HuH-7 (cell line): ENCODE results near the gene ASIC4.

ENCODE experiments used
- DNase-seq: peaks from one replicate; pipeline ENCODE4 v3.0.0; 2011; ENCODE audit warnings: low spot score

The ASIC4 gene

DNA sequence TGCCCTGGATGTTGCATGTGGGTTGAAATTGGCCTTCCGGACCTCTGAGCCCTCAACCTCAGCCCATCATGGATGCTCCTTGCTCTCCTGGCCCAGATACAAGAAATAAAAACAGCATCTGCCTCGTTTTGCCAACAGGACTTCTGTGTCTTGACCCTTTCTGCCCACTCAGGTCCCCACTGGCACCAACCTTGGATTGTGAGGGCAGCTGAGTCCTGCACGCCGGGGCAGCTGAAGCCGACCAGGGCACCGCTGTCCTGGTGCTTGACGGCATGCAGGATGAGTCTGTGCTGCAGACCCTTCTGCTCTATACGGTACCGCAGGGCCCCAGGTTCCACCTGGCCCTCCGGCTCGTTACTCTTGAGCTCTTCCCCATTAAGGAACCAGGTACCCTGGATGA lies 52.4 kb downstream of the ASIC4 start:
- no peak for DNase-seq

GRCh38 chr2:219567131-219567530 lies 52.8 kb downstream of the ASIC4 start:
- DNase-seq, result no peak

- DNase-seq, result no peak
Observed at GRCh38 chr2:219567791-219568361, 53.6 kb downstream of the ASIC4 start.

DNA sequence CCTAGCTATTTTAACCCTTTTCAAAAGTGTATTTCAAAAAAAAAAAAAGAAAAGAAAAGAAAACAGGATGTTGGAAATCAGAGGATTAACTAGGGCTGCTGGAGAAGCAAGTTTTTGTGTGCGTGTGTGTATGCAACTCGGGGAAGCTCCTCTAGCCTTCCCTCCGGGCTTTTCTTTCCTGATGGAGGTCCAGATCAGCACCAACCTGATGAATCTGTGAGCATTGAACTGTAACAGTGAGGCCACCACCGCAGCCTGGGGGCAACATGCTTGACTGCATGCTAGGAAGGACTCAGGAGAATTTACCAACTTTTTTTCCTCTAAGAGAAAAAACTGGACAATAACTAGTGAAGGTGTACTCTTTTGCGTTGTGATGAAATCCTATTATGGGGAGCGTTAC lies 54.8 kb downstream of the ASIC4 start:
- DNase-seq, result peak; percentile 3

GRCh38 chr2:219569635-219570034 lies 55.4 kb downstream of the ASIC4 start:
- DNase-seq, result peak; percentile 8

DNA sequence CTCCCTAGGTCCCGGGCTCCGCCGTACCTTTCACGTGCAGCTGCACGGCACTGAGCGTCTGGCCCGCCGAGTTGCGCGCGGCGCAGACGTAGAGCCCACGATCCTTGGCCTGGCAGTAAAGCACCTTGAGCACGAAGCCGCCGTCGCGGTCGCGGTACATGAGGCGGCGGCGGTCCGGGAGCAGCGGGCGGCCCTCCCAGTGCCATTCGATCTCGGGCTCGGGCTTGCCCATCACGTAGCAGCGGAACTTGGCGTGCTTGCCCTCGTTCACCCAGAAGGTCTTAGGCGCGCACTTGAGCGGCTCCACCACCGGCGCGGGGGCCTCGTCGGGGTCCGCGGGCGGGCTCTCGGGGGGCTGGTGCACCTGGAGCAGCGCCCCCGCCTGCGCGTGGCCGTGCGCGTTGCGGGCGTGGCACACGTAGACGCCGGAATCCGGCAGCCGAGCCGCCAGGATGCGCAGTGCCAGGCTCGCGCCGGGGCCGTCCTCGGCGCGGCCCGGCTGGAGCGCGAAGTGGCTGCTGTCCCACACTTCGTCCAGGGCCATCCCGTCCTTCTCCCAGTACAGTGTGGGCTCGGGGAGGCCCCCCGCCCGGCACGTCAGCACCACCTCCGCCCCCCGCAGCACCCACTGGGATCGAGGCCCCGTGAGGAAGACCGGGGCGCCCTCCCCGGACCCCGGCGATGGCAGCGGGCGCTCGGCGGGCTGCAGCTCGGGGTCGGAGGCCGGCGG lies 56.1 kb downstream of the ASIC4 start:
- peak; percentile 70 for DNase-seq

DNA sequence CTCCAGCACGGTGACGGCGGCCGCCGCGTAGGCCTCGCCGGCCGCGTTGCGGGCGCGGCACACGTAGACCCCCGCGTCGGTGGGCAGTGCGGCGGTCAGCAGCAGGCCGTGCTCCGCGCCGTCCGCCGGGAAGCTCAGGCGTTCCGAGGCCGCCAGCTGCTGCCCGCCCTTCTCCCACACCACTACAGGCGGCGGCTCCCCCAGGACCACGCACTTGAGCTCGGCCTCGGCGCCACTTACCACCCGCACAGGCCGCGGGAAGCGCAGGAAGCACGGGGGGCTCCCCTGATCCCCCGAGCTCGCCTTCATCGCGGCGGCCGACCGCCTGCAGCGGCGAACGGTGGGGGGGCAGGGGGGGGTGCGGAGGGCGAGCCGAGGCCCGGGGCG lies 56.6 kb downstream of the ASIC4 start:
- DNase-seq, result peak; percentile 22

DNA sequence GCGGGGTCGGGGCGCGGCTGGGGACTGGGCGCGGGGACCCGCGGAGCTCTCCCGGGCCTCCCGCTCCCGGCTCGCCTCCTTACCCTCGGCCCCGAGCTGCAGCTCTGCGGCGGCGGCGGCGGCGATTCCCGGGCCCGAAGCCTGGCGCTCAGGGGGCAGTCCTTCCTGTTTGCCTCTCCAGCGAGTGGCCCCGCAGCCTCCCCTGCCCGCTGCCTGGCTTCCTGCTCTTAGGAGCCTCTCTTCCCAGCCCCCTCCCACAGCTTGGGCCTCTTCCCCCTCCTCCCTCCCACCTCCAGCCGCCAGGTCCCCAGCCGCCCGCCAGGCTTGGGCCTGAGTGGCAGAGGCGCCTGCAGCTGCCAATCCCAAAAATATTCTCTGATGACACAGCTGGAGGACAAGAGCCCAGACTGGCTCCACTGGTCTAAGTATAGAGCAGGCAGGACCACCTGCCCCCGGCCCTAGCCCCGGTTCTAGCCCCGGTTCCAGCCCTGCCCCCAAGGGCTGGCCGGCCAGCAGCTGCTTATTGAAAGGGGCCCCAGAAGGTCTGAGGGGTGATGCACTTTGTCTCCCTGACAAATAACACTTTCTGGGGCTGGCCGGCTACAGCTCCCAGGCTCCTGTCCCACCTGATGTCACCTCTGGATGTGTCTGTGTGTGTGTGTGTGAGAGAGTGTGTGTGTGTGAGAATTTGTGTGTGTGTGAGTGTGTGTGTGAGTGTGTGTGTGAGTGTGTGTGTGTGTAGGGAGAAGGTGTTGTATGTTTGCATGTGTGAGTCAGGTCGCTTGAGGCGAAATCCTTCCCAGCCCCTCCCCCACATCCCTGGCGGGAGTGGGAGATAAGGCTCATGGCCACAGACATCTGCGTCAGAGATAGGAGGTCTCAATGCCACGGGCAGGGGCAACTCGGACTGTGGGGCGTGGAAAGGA lies 57.3 kb downstream of the ASIC4 start, which contains the start of gene OBSL1:
Gene OBSL1, minus strand, starts transcription at position 229 of the 926 bp plus-strand sequence. CDS start 307 bp downstream, outside the sequence.
- peak; percentile 93 for DNase-seq

DNA sequence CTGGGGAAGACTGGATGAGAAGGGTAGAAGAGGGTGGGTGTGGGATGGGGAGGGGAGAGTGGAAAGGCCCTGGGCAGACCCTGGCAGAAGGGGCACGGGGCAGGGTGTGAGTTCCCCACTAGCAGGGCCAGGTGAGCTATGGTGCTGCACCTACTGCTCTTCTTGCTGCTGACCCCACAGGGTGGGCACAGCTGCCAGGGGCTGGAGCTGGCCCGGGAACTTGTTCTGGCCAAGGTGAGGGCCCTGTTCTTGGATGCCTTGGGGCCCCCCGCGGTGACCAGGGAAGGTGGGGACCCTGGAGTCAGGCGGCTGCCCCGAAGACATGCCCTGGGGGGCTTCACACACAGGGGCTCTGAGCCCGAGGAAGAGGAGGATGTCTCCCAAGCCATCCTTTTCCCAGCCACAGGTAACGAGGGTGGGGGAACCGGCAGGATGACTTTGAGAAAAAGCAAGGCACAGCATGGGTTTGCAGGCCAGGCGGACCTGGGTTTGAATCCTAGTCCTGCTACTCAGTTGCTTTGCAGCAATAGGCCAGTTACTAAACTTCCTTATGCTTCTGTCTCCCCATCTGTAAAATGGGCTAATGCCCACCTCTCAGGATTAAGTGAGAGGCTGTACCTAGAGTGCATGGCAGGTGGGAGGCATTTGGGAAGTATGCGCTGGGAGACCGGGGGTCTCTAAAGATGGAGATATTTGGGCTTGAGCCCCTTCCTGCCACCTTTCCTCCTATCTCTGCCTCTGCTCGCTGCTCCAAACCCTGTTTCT lies 58.1 kb downstream of the ASIC4 start, which contains the start of gene INHA:
Gene INHA, plus strand, starts transcription at position 74 of the 765 bp plus-strand sequence. Its CDS starts 65 bp downstream, at position 139.
- DNase-seq, result peak; percentile 3

- no peak for DNase-seq
Observed at GRCh38 chr2:219573166-219573565, 58.9 kb downstream of the ASIC4 start.

DNA sequence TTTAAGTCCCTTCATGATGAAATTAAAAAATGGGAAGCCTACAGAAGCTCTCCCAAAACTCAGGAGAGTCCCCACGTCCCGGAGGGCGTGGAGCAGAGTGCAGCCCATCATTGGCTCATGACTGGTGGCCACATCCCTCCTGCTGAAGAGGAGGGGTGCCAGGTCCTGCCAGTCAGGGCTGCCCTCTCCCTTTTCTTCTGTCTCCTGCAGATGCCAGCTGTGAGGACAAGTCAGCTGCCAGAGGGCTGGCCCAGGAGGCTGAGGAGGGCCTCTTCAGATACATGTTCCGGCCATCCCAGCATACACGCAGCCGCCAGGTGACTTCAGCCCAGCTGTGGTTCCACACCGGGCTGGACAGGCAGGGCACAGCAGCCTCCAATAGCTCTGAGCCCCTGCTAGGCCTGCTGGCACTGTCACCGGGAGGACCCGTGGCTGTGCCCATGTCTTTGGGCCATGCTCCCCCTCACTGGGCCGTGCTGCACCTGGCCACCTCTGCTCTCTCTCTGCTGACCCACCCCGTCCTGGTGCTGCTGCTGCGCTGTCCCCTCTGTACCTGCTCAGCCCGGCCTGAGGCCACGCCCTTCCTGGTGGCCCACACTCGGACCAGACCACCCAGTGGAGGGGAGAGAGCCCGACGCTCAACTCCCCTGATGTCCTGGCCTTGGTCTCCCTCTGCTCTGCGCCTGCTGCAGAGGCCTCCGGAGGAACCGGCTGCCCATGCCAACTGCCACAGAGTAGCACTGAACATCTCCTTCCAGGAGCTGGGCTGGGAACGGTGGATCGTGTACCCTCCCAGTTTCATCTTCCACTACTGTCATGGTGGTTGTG lies 60.4 kb downstream of the ASIC4 start:
- no peak for DNase-seq

GRCh38 chr2:219575566-219576504 lies 61.6 kb downstream of the ASIC4 start:
- DNase-seq, result no peak

DNA sequence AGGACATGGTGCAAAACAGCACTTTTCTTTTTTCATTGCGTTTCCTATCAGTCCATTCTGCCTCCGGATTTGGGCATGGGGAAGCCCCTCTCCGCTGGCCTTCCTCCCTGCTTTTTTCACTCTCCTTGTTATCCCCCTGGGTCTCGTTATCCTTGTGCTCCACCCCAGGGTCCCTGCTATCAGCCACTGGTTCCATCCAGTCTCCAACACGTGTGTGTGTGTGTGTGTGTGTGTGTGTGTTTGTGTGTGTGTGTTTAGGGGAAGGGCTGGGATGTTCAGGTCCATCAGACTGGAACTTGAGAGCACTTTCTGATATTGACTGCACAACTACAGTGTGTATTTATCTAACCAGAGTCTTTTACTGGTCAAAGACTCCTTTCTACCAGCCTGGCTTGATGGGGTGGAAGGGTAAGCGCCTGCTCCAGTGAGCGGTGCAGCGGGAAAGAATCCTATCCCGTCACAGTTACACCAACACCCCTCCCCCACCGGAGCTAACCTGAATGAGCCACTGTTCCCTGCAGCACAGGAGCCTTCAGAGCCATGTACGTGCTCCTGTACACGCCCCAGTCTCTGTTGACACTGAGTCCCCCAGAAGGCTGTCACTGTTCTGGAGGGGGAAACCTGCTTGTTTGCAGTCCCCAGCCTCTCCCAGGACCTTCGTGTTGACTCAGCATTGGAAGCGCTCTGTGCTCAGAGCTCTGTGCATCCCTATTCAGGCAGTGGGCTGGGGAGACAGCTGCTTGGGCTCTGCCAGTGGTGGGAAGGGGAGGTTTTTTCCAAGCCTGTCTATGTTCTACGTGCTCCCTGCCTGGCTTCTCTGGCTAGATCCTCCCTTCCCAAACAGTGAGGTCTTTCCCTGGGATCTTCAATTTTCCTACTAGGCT lies 62.5 kb downstream of the ASIC4 start:
- DNase-seq, result peak; percentile 75

DNA sequence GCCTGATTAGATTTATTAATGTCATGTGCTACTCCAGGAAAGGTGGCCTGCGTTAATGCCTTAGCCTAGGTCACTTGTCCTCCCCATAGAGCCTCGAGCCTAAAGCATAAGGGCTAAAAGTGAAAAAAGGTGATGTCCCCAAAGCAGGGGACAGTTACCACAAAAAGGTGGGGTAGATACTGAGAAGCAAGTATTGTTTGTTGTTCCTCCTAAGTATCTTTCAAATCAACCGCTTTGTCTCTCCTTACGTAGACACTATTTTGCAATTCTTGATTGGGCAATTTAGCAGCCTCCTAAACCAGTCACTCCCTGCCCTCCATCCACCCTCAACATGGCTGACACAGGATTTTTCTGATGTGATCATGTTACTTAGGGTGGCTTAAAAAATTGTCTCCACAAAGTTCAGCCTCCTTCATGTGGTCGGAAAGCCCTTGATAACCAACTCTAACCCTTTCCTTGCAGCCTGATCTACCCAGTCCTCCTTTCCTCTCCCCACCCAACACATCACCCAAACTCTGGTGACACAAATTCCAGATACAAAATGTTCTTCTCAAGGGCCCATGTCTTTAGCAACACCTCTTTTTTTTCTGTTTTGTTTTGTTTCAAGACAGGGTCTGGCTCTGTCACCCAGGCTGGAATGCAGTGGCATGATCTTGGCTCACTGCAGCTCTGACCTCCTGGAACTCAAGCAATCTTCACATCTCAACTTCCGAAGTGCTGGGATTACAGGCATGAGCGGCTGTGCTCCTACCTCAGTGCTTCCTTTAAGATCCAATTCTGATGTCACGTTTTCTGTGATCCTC lies 64.7 kb downstream of the ASIC4 start:
- DNase-seq, result no peak

DNA sequence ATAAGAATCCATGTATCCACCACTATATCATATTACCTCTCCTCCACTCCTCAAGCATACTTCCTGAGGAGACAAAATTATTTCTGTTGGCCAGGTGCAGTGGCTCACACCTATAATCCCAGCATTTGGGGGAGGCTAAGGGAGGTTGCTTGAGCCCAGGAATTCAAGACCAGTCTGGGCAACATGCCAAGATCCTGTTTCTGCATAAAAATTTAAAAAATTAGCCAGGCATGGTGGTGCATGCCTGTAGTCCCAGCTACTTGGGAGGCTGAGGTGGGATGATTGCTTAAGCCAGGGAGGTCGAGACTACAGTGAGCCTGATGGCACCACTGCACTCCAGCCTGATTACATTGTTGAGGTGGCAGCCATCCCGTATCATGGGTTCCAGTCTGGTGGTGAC lies 67.1 kb downstream of the ASIC4 start:
- DNase-seq, result no peak
